Gastroesophageal sphincter (tissue), 4 donors: ENCODE measurements around the gene CDX2. TPM values are rescaled to one million over a fixed set of nuclear protein-coding genes. Genes with fewer than 3 reads are reported as not detected.

ENCODE experiments used
- ATAC-seq: fragments of 150-250 bp; one replicate; pipeline ENCODE4 v1.9.1; 2016; ENCODE audit warnings: mild to moderate bottlenecking, moderate library complexity
- H3K27ac ChIP-seq, 4 donors: fragments of 200-600 bp; sonication (generic) in 3 of 4; 1 replicate in 3 of 4; 2 replicates in 1 of 4; pipeline ENCODE4 v1.5.1; 2016 to 2019
- H3K27me3 ChIP-seq: fragments of 200-600 bp; sonication (generic); one replicate; pipeline ENCODE4 v1.5.1; 2019
- H3K36me3 ChIP-seq, 2 donors: fragments of 200-600 bp; sonication (generic); one replicate each; pipeline ENCODE4 v1.5.1; 2019; ENCODE audit warnings: control low read depth in 1 of 2
- H3K4me1 ChIP-seq, 3 donors: fragments of 200-600 bp; sonication (generic); 1 replicate in 2 of 3; 2 replicates in 1 of 3; pipeline ENCODE4 v1.5.1; 2016 to 2019; ENCODE audit warnings: control low read depth in 2 of 3
- H3K4me3 ChIP-seq, 2 donors: fragments of 200-600 bp; sonication (generic); one replicate each; pipeline ENCODE4 v1.5.1; 2019; ENCODE audit warnings: mild to moderate bottlenecking in 1 of 2, moderate library complexity in 1 of 2
- H3K9me3 ChIP-seq, 3 donors: fragments of 200-600 bp; sonication (generic); one replicate each; pipeline ENCODE4 v1.5.1; 2017 to 2019; ENCODE audit warnings: control low read depth in 2 of 3
- EP300 ChIP-seq: sonication (generic); formaldehyde crosslinking; IDR thresholded peaks from one replicate; pipeline ENCODE4 v1.6.1; 2017; ENCODE audit warnings: antibody characterized with exemption, mild to moderate bottlenecking
- POLR2A ChIP-seq, 2 donors: fragments of 450-650 bp; IDR thresholded peaks; one replicate each; pipeline ENCODE4 v1.6.1; 2017; ENCODE audit warnings: antibody characterized with exemption in 2 of 2, mild to moderate bottlenecking in 2 of 2, moderate library complexity in 1 of 2
- POLR2AphosphoS5 ChIP-seq: sonication (generic); formaldehyde crosslinking; IDR thresholded peaks from one replicate; pipeline ENCODE4 v1.6.1; 2017; ENCODE audit warnings: antibody characterized with exemption
- WGBS, 2 donors: methylation state at CpG; one replicate each; pipeline ENCODE4 v1.1.5; 2018; ENCODE audit warnings: low coverage in 1 of 2; 5-methylcytosine and 5-hydroxymethylcytosine counted together
- total RNA-seq, 4 donors: library from RNA; depleted of rRNA; stranded (reverse); fragments of >200 nt; gene quantifications; one replicate each; pipeline ENCODE4 v1.1.0, GENCODE V29; 2016
- TF ChIP-seq, protein P1 (sequence below), 4 experiments: fragments of 200-600 bp in 2 of 4; fragments of 450-650 bp in 2 of 4; sonication (generic) in 1 of 4; IDR thresholded peaks; one replicate each; pipeline ENCODE4 v1.5.1; 2017 to 2019; ENCODE audit warnings: antibody characterized with exemption in 4 of 4, mild to moderate bottlenecking in 2 of 4, moderate library complexity in 2 of 4

Gene CDX2
- total RNA-seq, 4 donors from 2014 or later, result not detected

DNA sequence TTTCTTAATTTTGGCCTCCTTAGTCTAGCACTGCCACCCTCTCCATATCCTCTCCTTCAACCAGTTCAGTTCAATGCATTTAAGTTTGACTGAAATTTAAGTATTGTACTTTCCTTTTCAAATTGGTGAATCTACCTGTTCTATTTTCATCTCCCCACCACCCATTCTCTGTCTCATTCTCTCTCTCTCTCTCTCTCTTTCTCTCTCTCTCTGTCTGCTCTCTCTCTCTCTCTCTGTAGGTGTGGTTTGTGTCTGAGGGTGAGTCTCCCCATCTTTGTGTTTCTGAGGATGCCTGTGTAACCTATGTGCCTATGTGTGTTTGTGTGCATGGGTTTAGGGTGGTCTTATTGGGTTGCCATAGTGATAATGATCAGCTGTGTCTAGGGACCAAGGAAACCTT, 39.2 kb downstream of the CDX2 start:
- TF ChIP-seq POLR2AphosphoS5 (no peak), POLR2A (IDR thresholded peaks at IDR 0.05) (no peak), EP300 (no peak)
- TF ChIP-seq, protein P1, sequence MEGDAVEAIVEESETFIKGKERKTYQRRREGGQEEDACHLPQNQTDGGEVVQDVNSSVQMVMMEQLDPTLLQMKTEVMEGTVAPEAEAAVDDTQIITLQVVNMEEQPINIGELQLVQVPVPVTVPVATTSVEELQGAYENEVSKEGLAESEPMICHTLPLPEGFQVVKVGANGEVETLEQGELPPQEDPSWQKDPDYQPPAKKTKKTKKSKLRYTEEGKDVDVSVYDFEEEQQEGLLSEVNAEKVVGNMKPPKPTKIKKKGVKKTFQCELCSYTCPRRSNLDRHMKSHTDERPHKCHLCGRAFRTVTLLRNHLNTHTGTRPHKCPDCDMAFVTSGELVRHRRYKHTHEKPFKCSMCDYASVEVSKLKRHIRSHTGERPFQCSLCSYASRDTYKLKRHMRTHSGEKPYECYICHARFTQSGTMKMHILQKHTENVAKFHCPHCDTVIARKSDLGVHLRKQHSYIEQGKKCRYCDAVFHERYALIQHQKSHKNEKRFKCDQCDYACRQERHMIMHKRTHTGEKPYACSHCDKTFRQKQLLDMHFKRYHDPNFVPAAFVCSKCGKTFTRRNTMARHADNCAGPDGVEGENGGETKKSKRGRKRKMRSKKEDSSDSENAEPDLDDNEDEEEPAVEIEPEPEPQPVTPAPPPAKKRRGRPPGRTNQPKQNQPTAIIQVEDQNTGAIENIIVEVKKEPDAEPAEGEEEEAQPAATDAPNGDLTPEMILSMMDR (IDR thresholded peaks at IDR 0.05), result no peak
- H3K27ac ChIP-seq, result no peak overlapping the region
- no peaks in the 10 kb centered on the region for H3K36me3 ChIP-seq
- H3K4me3 ChIP-seq, result no peak overlapping the region
- no peaks in the 10 kb centered on the region for H3K9me3 ChIP-seq
- no peak for ATAC-seq
- peaks cover 0 to 11% (median 0%) of the 10 kb centered on the region in 3 donors for H3K4me1 ChIP-seq
- H3K27me3 ChIP-seq, result peaks cover 92% of the 10 kb centered on the region

DNA sequence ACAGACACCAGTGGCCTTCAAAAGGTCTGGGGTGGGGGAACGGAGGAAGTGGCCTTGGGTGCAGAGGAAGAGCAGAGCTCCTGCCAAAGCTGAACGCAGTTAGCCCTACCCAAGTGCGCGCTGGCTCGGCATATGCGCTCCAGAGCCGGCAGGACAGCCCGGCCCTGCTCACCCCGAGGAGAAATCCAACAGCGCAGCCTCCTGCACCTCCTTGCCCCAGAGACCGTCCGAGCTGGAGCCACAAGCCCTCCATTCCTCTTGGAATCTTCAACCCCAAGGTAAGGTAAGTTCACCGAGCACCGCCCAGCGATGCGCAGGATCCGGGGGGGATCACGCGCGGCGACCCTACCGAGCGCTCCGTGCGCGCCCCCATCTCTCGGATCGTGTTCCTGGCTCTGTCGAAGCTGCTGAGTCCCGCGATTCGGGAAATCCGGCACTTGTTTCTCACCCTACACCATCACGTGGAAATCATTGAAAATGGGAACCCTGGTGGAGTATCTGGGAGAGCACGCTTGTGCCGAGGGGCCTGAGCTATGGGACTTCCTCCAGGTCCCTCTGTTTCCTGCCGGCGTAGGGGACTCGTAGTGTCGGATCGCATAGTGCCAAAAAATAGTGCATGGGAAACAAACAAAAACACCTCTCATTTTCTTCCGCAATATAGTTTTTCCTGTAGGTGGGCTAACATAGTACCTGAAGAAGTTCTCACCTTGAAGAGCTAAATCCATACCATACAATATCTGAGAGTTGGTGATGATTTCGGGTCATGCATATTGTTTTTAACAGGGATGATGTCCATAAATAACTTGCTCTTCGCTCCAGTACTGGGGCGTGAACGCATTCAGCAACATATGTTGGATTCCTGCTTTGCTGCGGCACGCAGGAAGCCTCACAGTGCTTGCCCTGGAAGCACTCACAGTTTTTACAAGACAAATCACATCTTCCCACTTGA, 40.0 kb downstream of the CDX2 start:
- peaks cover 100% of the 10 kb centered on the region for H3K27me3 ChIP-seq
- no peak overlapping the region for H3K27ac ChIP-seq
- no peaks in the 10 kb centered on the region for H3K9me3 ChIP-seq
- H3K36me3 ChIP-seq, result no peaks in the 10 kb centered on the region
- WGBS, 2 donors, result 3 to 4% methylated on average over 11 to 23 of the region's 48 CpGs
- no peak overlapping the region for H3K4me3 ChIP-seq
- no peak for ATAC-seq
- peaks cover 0 to 18% (median 0%) of the 10 kb centered on the region in 3 donors for H3K4me1 ChIP-seq
- no peak for TF ChIP-seq POLR2A (IDR thresholded peaks at IDR 0.05)
- TF ChIP-seq, protein P1 (IDR thresholded peaks at IDR 0.05), result no peak
- TF ChIP-seq EP300, result no peak
- no peak for TF ChIP-seq POLR2AphosphoS5

DNA sequence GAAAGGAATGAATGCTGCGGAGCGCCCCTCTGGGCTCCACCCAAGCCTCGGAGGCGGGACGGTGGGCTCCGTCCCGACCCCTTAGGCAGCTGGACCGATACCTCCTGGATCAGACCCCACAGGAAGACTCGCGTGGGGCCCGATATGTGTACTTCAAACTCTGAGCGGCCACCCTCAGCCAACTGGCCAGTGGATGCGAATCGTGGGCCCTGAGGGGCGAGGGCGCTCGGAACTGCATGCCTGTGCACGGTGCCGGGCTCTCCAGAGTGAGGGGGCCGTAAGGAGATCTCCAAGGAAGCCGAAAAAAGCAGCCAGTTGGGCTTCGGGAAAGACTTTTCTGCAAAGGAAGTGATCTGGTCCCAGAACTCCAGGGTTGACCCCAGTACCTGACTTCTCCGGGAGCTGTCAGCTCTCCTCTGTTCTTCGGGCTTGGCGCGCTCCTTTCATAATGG, 40.7 kb downstream of the CDX2 start:
- H3K9me3 ChIP-seq, result no peaks in the 10 kb centered on the region
- H3K27ac ChIP-seq, result no peak overlapping the region
- H3K4me3 ChIP-seq, result no peak overlapping the region
- H3K36me3 ChIP-seq, result no peaks in the 10 kb centered on the region
- ATAC-seq, result no peak
- H3K4me1 ChIP-seq, result peaks cover 0 to 20% (median 0%) of the 10 kb centered on the region in 3 donors
- peaks cover 100% of the 10 kb centered on the region for H3K27me3 ChIP-seq
- WGBS, 2 donors, result 0% methylated on average over 6 of the region's 26 CpGs; no CpG with 5 or more reads in 1 of the 2 donors
- TF ChIP-seq EP300 (no peak), POLR2AphosphoS5 (no peak), POLR2A (IDR thresholded peaks at IDR 0.05) (no peak)
- TF ChIP-seq, protein P1 (IDR thresholded peaks at IDR 0.05), result no peak

DNA sequence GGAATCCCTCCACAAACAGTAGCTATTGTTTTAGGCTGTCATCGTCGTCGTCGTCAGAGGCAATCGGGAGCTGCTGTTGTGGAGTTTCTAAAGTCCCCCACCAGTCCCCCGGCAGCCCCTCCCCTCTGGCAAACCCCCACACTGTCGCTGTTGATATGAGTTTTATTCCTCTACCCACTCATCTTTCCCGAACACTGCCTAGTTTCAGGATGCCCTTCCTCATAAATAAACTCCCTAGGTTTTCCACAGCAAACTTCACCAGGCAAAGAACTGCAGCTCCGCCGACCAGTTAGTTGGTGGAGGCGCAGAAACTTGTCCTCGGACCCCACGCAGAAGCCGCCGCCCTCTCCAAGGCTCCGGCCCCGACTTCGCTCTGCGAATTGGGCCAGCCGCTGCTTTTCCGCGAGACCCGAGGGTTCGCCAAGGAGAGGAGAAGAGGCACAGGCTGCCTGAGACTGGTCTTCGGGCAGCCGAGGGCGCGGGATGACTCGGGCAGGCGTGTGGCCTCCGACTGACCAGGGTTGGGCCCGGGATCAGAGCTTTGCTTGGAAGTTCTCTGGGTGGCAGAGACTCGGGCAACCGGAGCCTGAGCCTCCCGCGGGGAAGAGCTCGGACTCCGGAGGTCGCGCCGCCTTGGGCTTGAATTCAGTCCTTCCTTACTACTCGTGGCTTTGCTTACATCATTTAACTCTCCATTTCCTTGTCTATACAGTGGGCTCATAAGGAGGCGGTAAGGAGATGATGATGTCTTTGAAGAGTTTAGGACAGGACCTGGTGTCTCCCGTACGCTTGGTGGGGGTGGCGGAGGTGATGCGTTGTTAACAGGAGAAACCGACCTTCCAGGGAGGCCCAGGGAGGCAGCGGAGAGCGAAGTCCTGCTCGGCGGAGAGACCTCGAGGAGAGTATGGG, 41.4 kb downstream of the CDX2 start:
- H3K27me3 ChIP-seq, result peaks cover 100% of the 10 kb centered on the region

More for the DNA sequence above, 41.4 kb downstream of the CDX2 start:
- WGBS, 2 donors, result 1 to 3% methylated on average over 5 to 10 of the region's 53 CpGs
- Histone ChIP-seq H3K4me1 (peaks cover 0 to 22% (median 0%) of the 10 kb centered on the region in 3 donors), H3K9me3 (no peaks in the 10 kb centered on the region), H3K27ac (no peak overlapping the region), H3K36me3 (no peaks in the 10 kb centered on the region), H3K4me3 (no peak overlapping the region)
- no peak for ATAC-seq
- TF ChIP-seq EP300 (no peak), POLR2AphosphoS5 (no peak), POLR2A (IDR thresholded peaks at IDR 0.05) (no peak)
- TF ChIP-seq, protein P1 (IDR thresholded peaks at IDR 0.05), result no peak
